GM19467 (cell line): ENCODE measurements around the gene TBC1D12.

Source experiments
- ATAC-seq: cut with Tn5 transposase; IDR thresholded peaks from one replicate; pipeline ENCODE4 v1.9.1; 2021; ENCODE audit warnings: mild to moderate bottlenecking, moderate library complexity; ENCODE audit not compliant: unreplicated experiment

The TBC1D12 gene

GRCh38 chr10:94405406-94405805 lies 3.1 kb downstream of the TBC1D12 start:
- ATAC-seq: no peak

GRCh38 chr10:94407668-94408067 lies 5.3 kb downstream of the TBC1D12 start:
- ATAC-seq: no peak

GRCh38 chr10:94409021-94409657 lies 6.8 kb downstream of the TBC1D12 start:
- no peak for ATAC-seq

- ATAC-seq: no peak
Observed at GRCh38 chr10:94411304-94411703, 9.0 kb downstream of the TBC1D12 start.

GRCh38 chr10:94412449-94412848 lies 10.1 kb downstream of the TBC1D12 start:
- no peak for ATAC-seq

- no peak for ATAC-seq
Observed at GRCh38 chr10:94413361-94413760, 11.0 kb downstream of the TBC1D12 start.

- ATAC-seq: no peak
Observed at GRCh38 chr10:94416896-94417295, 14.6 kb downstream of the TBC1D12 start.

- ATAC-seq: no peak
Observed at GRCh38 chr10:94417321-94417720, 15.0 kb downstream of the TBC1D12 start.

GRCh38 chr10:94420516-94420915 lies 18.2 kb downstream of the TBC1D12 start:
- no peak for ATAC-seq

GRCh38 chr10:94420998-94421528 lies 18.7 kb downstream of the TBC1D12 start:
- no peak for ATAC-seq

- ATAC-seq: no peak
Observed at GRCh38 chr10:94423627-94424026, 21.3 kb downstream of the TBC1D12 start.

- no peak for ATAC-seq
Observed at GRCh38 chr10:94424714-94425337, 22.5 kb downstream of the TBC1D12 start.

GRCh38 chr10:94425942-94426341 lies 23.6 kb downstream of the TBC1D12 start:
- no peak for ATAC-seq

- ATAC-seq: no peak
Observed at GRCh38 chr10:94427166-94427565, 24.8 kb downstream of the TBC1D12 start.

GRCh38 chr10:94428766-94429707 lies 26.7 kb downstream of the TBC1D12 start:
- ATAC-seq: no peak

GRCh38 chr10:94430701-94431100 lies 28.4 kb downstream of the TBC1D12 start:
- ATAC-seq: no peak

GRCh38 chr10:94432443-94432842 lies 30.1 kb downstream of the TBC1D12 start:
- no peak for ATAC-seq

- no peak for ATAC-seq
Observed at GRCh38 chr10:94439275-94439861, 37.0 kb downstream of the TBC1D12 start.

GRCh38 chr10:94440096-94440495 lies 37.8 kb downstream of the TBC1D12 start:
- ATAC-seq: no peak

GRCh38 chr10:94443047-94443446 lies 40.7 kb downstream of the TBC1D12 start:
- ATAC-seq: no peak

GRCh38 chr10:94443549-94443948 lies 41.2 kb downstream of the TBC1D12 start:
- ATAC-seq: no peak
